Measurements from ENCODE around the gene KRCC1.

DNA sequence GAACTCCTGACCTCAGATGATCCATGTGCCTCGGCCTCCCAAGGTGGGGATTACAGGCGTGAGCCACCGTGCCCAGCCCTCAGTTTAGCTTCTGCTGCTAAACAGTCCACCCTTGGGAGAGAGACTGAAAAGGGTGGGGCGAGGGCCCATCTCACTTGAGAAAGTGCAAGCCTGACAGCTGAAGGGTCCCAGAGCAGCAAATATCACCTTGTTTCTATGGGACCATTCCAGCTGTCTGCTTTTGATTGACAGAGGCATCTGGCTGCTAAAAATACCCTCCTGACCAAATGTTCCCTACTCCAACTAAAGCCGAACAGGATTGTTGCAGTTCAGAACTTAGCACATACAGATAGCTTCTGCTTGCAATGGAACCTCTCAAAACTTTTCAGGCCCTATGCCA is 11.6 kb upstream of the KRCC1 start:
- no peak for TF ChIP-seq POLR2AphosphoS5 (IDR thresholded peaks at IDR 0.05; ENCODE audit: low read depth, low read length)
- no peak for TF ChIP-seq POLR2A (IDR thresholded peaks at IDR 0.05; ENCODE audit: low read depth, low read length)

Data from GM12892 (cell line).